HG03469 (cell line): Measurements from ENCODE around the gene NOTUM.

ENCODE experiments used
- ATAC-seq: cut with Tn5 transposase; IDR thresholded peaks from one replicate; pipeline ENCODE4 v1.9.1; 2021; ENCODE audit warnings: mild to moderate bottlenecking, moderate library complexity, moderate number of reproducible peaks; ENCODE audit not compliant: unreplicated experiment

NOTUM gene

DNA sequence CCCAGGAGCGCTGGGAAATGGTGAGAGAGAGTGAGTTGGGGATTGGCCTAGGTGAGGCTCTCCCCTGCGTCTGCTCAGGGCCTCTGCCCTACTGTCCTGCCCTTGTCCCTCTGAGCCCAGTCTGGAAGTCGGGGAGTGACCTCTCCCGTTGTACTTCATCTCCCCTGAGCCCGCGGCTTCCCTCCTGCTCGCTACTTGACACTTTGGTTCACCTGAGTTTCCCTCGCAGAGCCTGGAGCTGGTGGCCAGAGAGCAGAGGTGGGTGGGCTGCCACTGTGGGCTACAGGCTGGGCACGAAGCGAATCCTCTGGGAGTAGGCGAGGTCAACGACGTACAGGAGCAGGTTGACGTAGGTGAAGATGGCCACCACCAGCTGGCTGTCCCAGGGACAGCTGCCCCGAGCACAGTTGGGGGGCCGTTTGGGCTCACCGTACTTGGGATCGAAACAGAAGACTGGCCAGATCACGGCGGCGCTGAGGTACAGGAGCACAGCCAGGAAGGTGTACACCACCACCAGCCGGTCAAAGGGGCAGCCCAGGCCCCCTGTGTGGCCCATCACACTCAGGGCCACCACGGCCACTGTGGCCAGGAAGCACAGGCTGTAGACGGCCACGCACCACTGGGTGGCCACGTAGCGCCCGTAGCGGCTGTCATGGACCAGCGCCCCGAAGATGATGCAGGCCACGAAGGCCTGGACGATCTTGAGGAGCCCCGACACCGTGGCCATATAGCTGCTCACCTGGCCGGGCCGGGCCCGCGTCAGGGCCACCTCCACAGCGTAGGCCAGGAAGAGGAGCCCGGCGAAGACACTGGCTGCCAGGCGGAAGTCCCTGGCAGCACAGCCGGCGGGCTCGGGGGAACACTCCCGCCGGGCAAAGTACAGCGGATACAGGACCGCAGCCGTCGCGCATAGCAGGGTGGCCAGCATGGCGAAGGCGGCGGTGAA, 20.2 kb downstream of the NOTUM start:
- ATAC-seq = no peak

DNA sequence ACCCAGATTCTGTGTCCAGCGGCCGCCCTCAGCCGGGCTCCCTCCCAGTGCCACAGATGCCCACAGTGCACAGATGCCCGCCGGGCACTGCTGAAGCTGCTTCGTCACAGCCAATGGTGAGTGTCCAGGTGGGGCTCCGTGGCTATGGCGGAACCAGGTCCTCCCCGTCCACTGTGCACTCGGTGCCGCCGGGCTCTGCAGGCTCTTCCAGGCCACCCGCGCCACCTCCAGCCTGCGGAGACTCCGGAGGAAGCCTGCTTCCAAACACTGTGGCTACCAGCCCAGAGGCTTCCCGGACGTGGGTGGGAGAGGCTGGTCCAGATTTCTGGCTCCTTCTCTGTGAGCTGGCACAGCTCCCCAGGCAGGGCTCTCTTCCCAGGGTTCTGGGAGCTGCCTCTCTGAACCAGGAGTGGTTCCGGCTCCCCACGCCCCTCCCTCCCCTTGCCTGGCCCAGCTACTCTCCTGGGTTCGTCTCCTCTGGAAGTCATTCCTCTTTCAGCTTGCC, 21.1 kb downstream of the NOTUM start:
- ATAC-seq = no peak

DNA sequence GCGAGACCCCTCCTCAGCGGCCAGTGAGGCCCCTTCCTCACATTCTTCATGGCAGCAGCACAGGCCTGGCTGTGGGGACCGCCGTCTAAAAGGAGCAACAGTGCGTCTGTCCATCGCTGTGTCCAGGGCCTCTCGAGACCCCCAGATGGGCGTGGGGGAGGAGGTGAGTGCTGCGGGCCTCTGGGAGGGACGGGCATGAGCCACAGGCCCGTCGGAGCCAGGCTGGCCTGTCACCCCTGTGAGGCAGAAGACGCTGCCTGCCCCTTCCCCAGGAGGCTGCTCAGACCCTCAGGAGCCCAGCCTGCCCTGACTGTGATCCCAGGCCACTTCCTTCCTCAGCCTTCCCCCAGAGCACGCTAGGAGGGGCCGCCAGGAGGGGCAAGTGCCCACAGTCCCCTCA, 21.8 kb downstream of the NOTUM start:
- ATAC-seq = no peak

DNA sequence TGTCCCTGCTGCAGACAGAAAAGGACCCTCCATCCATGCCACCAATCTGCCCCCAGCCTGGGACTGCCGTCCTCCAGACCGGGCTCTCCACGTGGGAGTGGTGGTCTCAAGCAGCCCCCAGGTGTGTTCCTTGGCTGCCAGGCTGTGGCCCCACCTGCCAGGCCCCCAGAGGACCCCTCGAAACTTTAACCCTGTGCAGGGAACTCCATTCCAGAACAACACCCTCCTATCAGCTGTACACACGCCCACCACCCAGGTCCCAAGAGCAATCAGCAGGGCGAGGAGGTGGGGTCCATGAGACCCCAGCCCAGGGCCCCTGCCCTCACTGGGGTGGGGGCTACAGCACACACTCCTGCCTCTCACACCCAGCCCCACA, 25.3 kb downstream of the NOTUM start:
- no peak for ATAC-seq

DNA sequence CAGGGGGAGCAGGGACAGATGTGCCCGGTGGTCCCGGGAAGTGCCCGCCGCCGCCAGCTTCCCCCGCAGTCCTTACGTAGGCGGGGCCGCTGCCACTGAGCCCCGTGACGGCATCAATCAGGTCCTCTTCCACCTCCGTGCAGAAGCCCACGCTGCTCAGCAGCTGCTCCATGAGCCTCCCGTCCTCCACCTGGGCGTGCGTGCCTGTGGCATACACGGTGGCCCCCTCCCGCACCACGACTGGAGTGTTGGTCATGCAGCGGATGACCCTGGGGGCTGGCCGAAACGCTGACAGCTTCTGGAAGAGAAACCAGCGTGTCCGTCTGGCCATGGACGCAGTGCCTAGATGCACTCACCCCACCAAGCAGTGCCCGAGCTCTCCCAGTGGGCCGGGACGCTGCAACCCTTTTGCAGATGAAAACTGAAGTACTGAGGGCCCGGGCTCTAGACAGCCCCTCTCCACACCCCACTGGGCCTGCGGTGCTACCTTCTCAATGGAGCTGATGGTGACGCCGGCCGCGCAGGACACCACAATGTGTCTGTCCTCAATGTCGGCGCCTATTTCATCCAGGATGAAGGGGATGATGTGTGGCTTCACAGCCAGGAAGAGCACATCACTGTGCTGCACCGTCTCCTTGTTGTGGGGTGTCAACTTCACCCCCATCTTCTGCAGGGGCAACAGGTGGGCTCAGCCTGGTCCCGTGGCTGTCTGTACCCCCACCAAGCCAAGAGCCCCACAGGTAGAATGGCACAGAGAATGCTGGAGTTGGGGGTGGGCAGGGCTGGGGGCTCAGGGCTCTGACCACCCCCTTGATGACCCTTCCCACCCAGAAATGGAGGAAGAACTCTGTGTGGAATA, 25.9 kb downstream of the NOTUM start:
- ATAC-seq = no peak

DNA sequence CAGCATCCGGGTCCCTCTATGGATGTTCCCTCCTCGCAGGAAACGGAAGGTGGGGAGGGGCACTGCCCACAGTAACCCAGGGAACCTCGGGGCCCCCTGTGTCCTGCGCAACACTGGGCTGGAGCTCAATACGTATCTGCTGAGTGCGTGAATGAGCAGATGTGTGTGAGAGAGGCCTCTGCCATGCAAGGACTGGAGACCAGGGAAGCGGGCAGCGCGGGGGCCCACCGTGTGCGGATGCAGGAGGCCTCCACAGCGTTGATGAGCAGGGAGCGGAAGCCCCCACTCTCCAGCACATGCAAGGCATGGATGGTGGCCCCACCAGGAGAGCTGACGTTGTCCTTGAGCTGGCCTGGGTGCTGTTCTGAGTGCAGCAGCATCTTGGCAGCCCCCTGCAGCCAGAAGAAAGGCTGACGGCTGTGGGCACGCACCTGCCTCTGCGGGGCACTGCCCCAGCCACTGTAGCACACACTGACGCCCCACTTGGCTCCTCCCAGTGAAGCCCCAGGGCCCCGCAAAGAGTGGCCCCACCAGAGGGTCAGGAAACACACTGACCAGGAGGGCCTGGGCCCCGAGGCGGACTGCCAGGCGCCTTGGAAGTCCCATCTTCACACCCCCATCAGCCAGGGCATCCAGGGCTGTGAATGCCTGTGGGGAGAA, 26.8 kb downstream of the NOTUM start:
- no peak for ATAC-seq

DNA sequence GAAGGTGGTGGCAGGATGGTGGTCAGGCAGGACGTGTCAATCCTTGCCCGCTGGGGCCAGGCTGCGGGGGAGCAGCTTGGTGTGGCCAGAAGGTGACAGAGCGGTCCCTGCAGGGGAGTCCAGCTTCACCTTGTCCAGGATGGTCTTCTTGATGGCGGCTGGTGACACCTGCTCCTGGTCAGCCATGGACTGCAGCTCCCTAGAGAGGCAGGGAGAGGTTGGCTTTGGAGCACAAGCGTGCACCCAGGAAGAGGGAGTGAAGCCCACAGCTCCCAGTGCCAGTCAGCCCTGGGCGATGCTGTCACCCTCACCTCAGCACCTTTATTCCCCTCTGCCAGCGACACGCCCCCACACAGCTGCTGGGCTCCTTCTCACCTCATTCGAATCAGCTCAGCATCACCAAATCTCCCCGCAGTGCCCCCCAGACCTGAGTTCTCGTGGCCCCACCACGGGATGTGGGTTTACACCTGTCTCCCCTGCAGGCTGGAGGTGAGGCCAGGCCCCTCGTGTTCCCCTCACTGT, 27.7 kb downstream of the NOTUM start:
- ATAC-seq = no peak

DNA sequence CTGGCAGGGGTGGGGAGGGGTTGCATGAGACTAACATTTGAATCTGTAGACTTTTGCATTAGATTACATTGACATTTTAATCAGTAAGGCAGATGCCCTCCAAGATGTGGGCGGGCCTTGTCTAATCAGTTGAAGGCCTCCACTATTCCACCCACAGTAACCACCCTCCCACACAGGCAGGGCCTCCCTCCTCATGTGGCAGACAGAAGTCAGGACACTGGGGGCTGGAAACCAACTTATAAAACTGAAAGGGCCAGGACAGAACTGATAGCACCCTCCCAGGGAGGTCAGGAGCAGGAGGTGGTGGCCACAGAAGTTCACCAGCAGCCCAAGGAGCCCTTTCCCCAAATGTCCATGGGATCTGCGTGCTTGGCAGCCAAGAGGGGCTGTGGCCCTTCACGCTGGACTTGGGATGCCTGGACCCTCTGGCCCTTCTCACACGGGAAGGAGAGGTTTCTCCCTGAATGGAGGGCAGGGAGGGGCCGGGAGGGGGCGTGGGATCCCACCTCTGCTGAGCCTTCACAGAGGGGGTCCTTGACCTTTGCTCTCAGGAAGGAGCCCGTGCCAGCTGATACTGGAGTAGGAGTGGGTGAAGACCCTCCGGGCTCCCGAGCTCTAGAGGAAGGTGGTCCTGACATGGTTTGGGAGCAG, 28.5 kb downstream of the NOTUM start:
- ATAC-seq = no peak

DNA sequence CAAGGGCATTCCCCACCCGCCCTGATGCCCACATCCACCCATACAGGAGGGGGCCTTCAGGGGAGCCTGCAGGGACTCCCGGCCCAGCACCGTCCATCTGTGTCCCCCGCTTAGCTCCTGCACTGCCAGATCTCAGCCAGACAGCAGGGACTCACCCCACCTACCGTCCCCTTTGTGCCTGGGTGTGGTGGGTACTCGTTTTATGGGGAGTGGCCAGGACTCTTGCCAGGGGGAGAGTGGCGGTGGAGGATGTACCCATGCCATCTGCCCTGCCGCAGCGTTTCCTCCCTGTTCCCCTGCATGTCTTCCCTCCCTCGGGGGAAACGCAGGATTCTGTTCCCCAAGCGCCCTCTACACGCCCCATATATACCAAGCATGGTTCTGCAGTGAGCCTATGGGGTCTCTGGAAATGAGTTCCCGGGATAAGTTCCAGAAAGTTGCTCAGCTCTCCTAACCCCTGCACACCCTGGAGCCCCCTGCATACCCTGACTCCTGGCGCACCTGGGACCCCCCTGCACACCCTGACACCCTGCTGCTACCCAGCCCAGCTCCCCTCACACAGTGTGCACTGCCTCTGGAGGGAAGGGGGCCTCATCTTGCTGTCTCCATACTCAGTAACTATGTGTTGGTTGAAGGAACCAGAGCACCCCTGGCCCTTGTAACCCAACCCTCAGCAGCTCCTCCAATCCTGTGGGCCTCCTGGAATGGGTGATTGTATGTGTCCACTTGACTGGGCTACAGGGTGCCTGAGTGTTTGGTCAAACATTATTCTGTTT, 29.2 kb downstream of the NOTUM start:
- ATAC-seq = no peak

DNA sequence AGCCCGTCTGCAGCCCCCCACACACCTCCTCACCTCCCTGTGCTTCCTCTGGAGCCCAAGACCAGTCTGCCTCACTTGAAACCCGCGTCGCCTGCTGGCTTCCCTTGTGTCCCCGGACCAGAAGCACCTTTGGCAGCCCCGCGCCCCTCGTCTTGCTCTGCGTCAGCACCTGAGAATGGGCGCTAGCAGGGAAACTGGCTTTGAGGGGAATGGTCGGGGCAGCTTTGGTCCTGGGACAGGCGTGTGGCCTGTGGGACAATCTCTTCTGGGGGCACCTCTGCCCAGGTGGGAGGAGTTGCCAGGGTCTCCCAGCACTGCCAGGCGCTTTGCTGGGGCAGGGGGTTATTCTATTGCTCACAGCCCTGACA, 29.8 kb downstream of the NOTUM start:
- no peak for ATAC-seq

DNA sequence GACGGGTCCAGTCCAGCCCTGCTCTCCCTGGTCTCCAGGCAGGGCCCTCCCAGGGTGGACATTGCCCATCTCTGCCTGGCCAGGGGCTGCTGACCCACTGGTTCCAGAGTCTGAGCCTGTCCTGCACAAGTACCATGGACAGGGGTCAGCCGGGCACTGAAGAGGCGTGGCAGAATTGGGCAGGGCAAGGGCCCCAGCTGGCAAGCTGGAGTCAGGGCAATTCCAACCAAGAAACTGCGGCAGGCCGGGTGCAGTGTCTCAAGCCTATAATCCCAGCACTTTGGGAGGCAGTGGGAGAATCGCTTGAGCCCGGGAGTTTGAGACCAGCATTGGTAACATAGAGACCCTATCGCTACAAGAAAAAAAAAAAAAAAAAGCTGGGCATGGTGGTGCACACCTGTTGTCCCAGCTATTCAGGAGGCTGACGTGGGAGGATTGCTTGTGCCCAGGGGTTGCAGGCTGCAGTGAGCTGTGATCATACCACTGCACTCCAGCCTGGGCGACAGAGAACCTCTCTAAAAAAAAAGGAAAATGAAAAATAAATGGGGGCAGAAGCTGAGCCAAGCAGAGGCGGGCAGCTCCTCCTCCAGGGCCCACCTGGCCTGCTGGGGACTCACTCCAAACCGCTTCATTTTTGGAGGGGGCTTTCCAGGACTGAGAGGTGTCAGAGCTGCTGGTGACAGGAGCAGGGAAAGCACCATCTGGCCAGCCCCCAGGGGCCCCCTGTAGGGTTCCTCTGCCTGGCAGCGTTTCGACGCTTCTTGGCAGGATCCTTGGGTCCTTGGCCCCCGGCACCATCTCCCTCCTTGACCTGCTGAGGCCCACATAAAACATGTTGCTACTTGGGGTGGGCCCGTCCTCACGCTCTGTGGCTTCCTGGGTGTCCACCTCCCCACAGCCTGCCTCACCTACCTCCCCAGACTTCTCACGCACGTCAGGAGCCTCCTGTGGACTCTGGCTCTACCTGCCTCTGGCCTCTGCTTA, 30.6 kb downstream of the NOTUM start:
- ATAC-seq = no peak

DNA sequence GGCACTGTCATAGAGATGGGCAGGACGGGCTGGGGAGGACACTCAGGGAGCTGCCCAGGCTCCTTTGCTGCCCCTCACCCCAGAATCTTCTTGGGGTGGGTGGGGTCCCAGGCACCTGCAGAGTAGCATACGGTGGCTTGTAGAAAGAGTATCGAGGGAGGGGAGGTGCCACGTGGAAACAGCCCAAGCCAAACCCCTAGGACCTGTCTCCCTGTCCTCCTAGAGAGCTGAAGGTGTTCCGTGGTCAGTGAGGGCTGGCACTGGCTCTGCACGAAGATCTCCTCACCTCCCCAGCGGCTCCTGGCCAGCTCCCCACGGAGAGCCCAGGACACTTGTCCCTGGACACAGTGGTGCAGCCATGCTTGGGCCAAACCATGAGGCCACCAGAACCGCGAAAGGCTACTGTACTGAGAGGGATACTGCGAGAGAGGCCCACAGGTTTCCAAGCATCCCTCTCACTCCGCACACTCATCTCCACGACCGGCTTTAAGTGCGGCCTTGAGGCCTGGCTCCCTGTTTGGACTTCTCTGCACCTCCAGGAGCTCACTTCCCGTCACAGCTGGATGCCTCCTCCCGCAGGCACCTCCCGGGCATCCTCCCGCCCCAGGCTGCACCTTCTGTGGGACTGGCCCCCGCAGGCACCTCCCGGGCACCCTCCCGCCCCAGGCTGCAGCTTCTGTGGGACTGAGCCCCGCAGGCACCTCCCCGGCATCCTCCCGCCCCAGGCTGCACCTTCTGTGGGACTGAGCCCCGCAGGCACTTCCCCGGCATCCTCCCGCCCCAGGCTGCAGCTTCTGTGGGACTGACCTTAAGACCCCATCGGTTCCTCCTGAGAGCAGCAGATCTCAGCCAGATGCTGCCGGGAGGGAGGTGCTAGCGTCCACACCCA, 31.5 kb downstream of the NOTUM start:
- no peak for ATAC-seq

DNA sequence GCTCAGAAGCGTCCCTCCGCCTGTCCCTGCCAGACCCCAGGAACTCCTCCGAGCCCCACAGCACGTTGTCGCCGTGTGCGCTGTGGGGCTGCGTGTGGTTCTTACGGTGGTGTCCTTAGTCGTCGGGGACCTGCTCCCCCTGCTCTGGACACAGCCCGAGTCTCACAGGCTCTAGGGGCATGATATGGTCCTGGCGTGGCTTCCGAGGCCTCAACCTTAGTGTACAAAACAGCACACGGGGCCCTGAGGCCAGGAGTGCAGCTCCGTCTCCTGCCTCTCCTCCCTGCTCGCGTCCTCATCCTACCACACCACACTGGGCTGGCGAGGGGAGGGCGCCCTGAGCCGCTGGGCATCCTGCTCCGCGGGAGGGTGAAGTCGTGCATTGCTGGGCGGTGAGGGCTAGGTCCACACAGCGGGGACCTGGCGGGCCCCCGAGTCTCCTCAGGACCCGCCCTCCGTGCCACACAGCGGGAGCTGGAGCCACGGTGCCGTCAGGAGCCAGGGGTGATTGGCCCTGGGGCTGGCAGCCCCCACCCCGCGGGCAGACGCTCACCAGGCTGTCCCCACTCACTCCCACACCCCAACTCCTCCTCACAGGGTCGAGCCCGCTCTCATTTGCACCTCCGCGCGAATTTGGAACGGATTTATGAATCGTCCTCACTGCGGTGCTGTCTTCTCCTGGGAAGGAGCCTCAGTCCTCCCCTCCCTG, 32.3 kb downstream of the NOTUM start:
- ATAC-seq = no peak

DNA sequence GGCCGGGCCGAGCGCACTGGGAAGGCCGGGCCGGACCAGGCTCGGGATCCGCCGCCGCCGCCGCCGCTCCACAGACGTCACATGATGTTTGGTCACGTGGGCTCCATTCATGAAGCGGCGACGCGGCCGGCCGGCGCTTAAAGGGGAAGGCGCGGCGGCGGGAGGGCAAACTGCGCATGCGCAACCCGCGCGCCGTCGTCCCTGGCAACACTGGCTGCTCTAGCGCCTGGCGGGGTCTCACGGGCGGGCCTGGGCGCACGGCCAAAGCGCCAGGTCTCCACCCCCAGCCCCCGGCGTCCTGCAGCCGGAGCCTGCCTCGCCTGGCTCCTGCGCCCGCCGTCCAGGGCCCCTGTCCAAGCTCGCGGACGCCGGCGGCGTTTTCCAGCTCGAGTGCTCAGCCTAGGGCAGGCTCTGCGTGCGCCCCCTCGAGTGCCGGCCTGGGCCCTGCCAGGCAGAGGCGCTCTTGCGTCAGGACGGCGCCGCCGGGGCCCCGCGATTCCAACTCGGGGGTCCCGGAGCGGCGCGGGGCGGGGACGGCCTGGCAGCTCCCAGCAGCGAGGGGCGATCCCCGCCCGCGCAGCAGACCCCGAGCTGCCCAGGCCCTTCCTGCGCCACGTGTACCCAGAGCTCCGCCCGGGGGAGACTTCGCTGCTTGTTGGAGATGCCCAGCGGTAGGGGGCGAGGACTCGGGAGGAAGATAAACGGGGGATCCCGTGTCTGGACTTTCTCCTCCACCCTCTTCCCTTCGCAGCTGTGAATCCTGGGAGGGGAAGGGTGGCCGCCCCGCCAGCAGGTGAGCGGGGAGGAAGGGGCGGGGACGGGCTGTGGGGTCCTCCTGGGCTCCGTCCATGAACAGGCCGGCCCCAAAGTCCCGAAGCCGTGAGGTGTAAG, 33.1 kb downstream of the NOTUM start, which contains the start of gene MAFG:
MAFG (minus strand) TSS at position 83 of the 891 bp plus-strand sequence. CDS start 4,550 bp downstream, outside the sequence.
- ATAC-seq = peak; percentile 42

DNA sequence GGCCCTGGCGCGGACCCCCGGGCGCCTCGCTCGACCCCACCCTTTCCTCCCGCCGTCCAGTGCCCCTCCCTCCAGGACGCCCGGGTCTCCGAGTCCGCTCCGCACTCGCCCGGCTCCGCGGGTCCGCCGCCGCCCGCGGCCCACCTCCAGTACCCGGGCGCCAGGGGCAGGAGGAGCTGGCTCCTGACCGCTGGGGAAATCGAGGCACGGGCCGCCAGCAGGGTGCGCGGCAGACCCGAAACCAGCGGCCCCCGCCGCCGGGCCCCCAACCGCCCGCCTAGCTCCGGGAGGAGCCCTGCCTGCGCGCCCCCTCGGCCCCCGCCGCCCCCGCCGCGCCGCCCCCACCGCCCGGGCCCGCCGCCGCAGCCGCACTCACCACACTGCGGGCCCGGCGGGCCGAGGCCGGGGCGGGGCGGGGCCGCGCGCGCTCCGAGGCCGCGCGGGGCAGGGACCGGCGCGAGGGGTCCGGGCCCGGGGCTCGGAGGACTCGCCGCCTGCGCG, 33.8 kb downstream of the NOTUM start:
- ATAC-seq = no peak
